ENCODE data around the gene KLF15.

DNA sequence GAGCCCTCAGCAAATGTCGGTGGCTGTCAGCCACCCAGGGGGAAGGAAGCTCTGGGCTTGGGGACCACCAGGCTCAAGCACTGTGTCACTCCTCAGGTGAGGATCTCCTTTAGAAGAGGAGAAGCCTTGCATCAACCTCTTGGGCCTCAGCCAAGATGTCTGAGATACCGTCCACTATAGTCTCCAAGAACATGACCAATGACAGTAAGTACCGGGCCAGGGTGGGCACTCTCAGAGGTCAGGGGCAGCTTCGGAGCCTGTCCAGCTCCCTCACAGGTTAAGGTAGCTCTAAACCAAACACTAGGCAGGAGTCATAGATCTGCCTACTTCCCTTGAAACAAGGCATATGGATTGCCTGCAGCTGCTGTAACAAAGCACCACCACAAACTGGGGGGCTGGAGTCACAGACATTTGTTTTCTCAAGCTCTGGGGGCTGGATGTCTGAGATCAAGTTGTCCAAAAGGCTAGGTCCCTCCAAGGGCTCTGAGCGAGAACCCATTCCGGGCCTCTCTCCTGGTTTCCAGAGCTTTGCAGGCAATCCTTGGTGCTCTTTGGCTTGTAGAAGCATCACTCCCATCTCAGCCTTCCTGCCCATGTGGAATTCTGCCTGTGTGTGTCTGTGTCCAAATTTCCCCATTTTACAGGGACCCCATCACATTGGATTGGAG, 38.8 kb upstream of the KLF15 start:
- TF ChIP-seq POLR2A (IDR thresholded peaks at IDR 0.05; ENCODE audit: low read depth, low read length) (no peak), POLR2AphosphoS5 (IDR thresholded peaks at IDR 0.05; ENCODE audit: low read depth, low read length) (no peak)
